ENCODE data around the gene FRMD4A.
"Not testable (repeated sequence)": the region's sequence is repeated elsewhere in the genome, so short reads cannot be mapped to it uniquely, and the experiment has no call there.

The FRMD4A gene

GRCh38 chr10:13956826-13957225, 373.9 kb downstream of the FRMD4A start:
- DNase-seq, result peak in 37 of 56 donors; percentile 4 to 78 (median 23)

- no peak for DNase-seq
Observed at GRCh38 chr10:13955409-13956068, 375.2 kb downstream of the FRMD4A start.

- not testable (repeated sequence) for DNase-seq
Observed at GRCh38 chr10:13954195-13954594, 376.5 kb downstream of the FRMD4A start.

DNA sequence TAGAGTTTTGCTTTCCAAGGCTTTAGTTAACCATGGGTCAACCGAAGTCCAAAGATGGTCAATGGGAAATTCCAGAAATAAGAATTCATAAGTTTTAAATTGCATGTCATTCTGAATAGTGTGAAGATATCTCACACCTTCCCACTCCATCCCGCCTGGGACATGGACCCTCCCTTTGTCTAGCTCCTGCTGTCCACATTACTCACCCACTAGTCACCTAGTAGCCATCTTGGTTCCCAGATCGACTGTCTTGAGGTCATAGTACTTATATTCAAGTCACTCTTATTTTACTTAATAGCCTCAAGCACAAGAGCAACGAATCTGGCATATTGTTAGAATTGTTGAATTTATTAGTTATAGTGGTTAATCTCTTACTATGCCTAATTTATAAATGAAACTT, 377.4 kb downstream of the FRMD4A start:
- DNase-seq, result no peak

DNA sequence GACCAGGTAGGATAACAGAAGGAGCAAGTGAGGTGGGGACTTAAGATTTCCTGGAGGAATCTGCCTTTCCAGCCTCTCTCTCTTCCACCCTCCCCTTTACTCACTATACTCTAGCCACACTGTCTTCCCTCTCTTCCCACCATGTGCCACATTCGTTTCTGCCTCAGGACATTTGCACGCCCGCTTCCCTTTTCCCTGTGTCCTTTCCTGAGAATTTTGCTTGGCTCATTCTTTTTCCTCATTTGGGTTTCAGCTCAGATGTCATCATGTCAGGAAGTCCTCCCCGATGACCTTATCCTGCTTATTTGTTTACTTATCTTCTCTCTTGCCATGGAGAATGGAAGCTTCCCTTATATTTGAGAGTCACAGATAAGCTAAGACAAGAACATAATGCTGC, 380.2 kb downstream of the FRMD4A start:
- DNase-seq, result no peak

DNA sequence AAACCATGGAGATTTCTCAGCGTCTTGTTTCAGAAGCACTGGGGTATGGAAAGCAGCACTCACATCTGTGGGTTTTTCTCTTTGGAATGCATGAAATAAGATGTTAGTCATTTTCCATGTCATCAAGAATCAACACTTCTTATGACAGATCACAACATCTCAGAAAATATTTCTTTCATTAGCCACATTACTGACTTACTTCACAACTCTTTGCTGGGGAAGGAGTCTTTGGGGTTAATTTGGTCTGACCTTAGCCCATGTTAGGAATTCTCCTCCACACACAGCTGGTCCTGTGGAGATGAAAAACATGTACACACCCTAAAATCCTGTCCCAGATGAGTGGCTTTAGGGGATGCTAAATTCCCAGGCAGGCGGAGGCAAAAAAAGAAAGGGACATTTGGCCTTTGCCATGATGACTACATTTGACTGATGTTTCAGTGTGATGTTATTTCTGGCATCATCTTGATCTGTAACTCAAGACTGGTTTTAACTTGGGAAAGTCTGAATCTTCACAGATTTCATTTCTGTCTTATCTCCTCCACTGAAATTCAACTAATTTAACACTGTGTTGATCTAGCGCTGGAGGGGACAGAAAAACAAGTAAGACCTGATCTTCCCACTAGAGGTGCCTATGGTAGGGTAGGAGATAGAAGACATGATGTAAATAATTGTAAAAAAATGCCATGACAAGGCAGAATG, 380.7 kb downstream of the FRMD4A start:
- DNase-seq, result no peak

- DNase-seq, result no peak
Observed at GRCh38 chr10:13946209-13946460, 384.6 kb downstream of the FRMD4A start.

GRCh38 chr10:13945390-13946208, 385.1 kb downstream of the FRMD4A start:
- DNase-seq, result peak in 3 of 56 donors; percentile 2 to 15 (median 4)

GRCh38 chr10:13944823-13945222, 385.9 kb downstream of the FRMD4A start:
- no peak for DNase-seq

GRCh38 chr10:13943735-13944398, 386.9 kb downstream of the FRMD4A start:
- DNase-seq, result no peak

- peak in 6 of 56 donors; percentile 3 to 23 (median 14) for DNase-seq
Observed at GRCh38 chr10:13942035-13942434, 388.7 kb downstream of the FRMD4A start.

- DNase-seq, result no peak
Observed at GRCh38 chr10:13939391-13939790, 391.3 kb downstream of the FRMD4A start.

DNA sequence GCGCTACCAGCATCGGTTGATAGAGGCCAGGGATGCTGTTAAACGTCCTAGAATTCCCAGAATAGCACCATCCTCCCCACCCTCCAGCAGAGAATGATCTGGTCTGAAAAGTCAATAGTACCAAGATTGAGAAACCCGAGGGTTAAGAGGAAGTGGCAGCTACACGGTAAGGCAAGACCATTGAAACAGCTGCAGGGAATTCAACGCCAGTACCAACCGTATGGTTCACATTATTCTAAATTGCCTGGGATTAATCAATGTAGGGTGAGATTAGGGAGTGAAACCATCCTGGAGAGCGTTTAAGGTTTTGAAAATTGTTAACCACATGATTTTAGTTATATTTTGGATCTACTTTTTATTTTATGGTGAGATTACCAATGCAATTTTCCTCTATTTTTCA, 391.8 kb downstream of the FRMD4A start:
- no peak for DNase-seq

DNA sequence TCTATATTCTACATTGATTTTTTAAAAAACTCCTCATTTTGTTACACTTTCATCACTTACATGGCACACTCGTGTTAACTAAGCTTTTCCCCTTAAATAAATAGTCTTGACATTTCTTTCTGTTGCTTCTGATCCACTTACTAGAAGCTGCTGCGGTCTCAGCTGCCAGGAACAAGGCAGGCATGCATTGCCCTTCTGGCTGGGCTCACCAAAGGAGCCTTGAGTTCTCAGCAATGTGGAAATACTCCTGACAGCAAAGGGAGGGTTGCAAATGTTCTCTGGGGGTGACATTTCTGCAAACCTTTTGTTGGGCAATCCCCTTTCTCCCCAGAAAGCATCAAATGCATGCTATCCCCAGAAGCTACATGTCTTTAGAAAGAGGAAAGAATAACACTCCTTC, 393.9 kb downstream of the FRMD4A start:
- no peak for DNase-seq

DNA sequence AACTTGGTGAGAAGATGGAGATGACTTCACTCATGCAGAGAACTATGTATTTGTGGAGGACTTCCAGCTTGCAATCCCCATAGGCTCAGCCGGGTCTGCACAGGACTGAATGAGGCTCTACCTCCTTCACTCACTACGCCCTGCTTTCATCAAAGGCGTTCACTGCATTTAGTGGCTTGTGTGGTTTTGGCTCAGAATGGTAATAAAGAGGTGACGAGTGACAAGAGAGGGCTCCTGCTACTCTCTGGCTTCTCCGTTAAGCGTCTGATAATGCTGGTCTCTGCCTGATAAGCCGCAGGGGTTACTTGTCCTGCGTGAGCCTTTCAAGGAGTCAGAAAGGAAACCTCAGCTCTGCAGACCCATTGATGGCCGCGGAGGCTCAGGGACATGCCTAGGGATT, 400.6 kb downstream of the FRMD4A start:
- no peak for DNase-seq

DNA sequence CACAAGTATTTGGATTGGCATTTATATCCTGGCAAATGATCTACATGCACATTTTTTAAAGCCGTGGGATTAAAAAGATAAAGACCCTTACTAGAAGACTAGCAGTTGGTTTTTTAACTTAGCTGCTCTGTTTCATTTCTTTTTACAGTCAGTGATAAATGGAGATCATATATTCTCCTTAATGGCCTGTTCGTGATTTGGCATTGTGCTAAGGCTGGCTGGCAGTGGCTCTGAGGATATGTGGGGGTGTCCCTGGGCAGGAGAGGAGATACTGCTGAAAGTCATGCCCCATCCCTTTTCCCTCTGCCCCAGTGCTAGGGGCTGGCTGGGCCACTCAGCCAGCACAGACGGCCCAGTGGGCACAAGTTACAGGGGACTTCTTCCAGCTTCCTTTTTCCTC, 402.3 kb downstream of the FRMD4A start:
- DNase-seq, result peak in 1 of 56 donors; percentile 4

GRCh38 chr10:13925971-13926780, 404.5 kb downstream of the FRMD4A start:
- DNase-seq, result no peak

DNA sequence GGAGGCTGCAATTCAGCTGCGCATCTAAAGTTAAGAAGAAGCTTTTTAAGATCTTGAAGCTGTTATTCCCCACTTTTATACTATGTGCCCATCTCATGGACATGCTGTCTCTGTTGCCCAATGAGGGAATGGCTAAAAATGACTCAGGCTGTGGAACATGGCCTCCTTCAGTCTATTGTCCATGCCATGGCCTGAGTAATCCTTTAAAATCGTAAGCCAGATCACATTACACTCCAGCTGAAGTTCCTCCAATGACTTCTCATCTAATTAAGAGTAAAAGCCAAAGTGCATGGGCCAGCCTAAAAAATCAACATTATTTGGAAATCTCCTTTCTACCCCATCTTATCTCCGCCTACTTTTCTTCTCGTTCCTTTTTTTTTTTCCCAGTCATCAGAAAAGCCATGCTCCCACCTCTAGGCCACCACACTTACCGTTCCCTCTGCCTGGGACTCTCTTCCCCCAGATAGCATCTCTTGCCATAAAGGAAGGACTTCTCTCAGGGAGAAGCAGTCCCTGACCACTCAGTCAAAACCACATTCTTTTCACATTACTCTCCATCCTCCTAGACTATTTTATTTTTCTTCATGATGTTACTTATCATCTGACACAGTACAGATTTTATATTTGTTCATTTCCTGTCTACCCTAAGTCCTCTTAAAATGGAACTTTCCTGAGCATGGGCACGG, 406.5 kb downstream of the FRMD4A start:
- DNase-seq, result no peak

GRCh38 chr10:13922586-13922985, 408.1 kb downstream of the FRMD4A start:
- no peak for DNase-seq

GRCh38 chr10:13921941-13922340, 408.8 kb downstream of the FRMD4A start:
- no peak for DNase-seq
